GM03348 (cell line): ENCODE data around the gene PDXP.

Experiments
- DNase-seq: peaks from one replicate; pipeline ENCODE4 v3.0.0; 2012; ENCODE audit warnings: low spot score

The PDXP gene

GRCh38 chr22:37697538-37697835 is 39.0 kb downstream of the PDXP start:
- no peak for DNase-seq

- no peak for DNase-seq
Observed at GRCh38 chr22:37701141-37701786, 42.7 kb downstream of the PDXP start.

GRCh38 chr22:37703906-37704305 is 45.4 kb downstream of the PDXP start:
- DNase-seq, result no peak

GRCh38 chr22:37704645-37705044 is 46.1 kb downstream of the PDXP start:
- no peak for DNase-seq

GRCh38 chr22:37705205-37705604 is 46.7 kb downstream of the PDXP start:
- DNase-seq, result no peak

GRCh38 chr22:37708580-37709444 is 50.3 kb downstream of the PDXP start:
- DNase-seq, result no peak

- DNase-seq, result no peak
Observed at GRCh38 chr22:37709445-37709765, 50.9 kb downstream of the PDXP start.

GRCh38 chr22:37710675-37711074 is 52.2 kb downstream of the PDXP start:
- DNase-seq, result no peak

- DNase-seq, result no peak
Observed at GRCh38 chr22:37711490-37711889, 53.0 kb downstream of the PDXP start.

- DNase-seq, result no peak
Observed at GRCh38 chr22:37713761-37714160, 55.2 kb downstream of the PDXP start.

GRCh38 chr22:37714634-37715033 is 56.1 kb downstream of the PDXP start:
- no peak for DNase-seq

- DNase-seq, result no peak
Observed at GRCh38 chr22:37715760-37716159, 57.2 kb downstream of the PDXP start.
